Right atrium auricular region (tissue), 2 donors: ENCODE data around the gene GAS2. TPM values are rescaled to one million over a fixed set of nuclear protein-coding genes. Genes with fewer than 3 reads are reported as not detected.

Experiments used
- DNase-seq: peaks from one replicate; pipeline ENCODE4 v3.0.0-alpha.2; 2019; ENCODE audit warnings: low spot score
- H3K27ac ChIP-seq, 2 donors: fragments of 200-600 bp; sonication (generic); 1 replicate in 1 of 2; 2 replicates in 1 of 2; pipeline ENCODE4 v1.5.1; 2016 to 2019
- H3K27me3 ChIP-seq, 2 donors: fragments of 200-600 bp; sonication (generic); one replicate each; pipeline versions ENCODE4 v1.5.1 to v1.6.0; 2017 to 2019
- H3K36me3 ChIP-seq: fragments of 200-600 bp; sonication (generic); one replicate; pipeline ENCODE4 v1.5.1; 2016
- H3K4me1 ChIP-seq, 2 donors: fragments of 200-600 bp; sonication (generic); one replicate each; pipeline versions ENCODE4 v1.5.1 to v1.6.0; 2017 to 2019
- H3K4me3 ChIP-seq, 2 donors: fragments of 200-600 bp; sonication (generic); 1 replicate in 1 of 2; 2 replicates in 1 of 2; pipeline ENCODE4 v1.5.1; 2017 to 2019; ENCODE audit warnings: mild to moderate bottlenecking in 1 of 2, moderate library complexity in 1 of 2
- H3K9me3 ChIP-seq, 2 donors: fragments of 200-600 bp; sonication (generic); one replicate each; pipeline ENCODE4 v1.5.1; 2019
- CTCF ChIP-seq, 2 donors: fragments of 200-600 bp; sonication (generic); IDR thresholded peaks; one replicate each; pipeline ENCODE4 v1.5.1; 2019; ENCODE audit warnings: antibody characterized with exemption in 2 of 2
- total RNA-seq, 2 donors: library from RNA; depleted of rRNA; stranded (reverse); fragments of >200 nt; gene quantifications; one replicate each; pipeline ENCODE4 v1.1.0, GENCODE V29; 2016

GAS2 gene
- total RNA-seq, 2 donors from 2014 or later, result 6.5 to 9.7 TPM

GRCh38 chr11:22720457-22720856, 54.0 kb downstream of the GAS2 start:
- H3K4me3 ChIP-seq, result no peak overlapping the region
- TF ChIP-seq CTCF (IDR thresholded peaks at IDR 0.05), result no peak
- H3K27ac ChIP-seq, result no peak overlapping the region
- no peaks in the 10 kb centered on the region for H3K27me3 ChIP-seq
- no peaks in the 10 kb centered on the region for H3K4me1 ChIP-seq
- no peaks in the 10 kb centered on the region for H3K9me3 ChIP-seq
- H3K36me3 ChIP-seq, result no peaks in the 10 kb centered on the region
- no peak for DNase-seq

GRCh38 chr11:22723274-22723673, 56.9 kb downstream of the GAS2 start:
- Histone ChIP-seq H3K9me3 (no peaks in the 10 kb centered on the region), H3K27ac (no peak overlapping the region), H3K4me3 (no peak overlapping the region), H3K27me3 (no peaks in the 10 kb centered on the region), H3K36me3 (no peaks in the 10 kb centered on the region), H3K4me1 (no peaks in the 10 kb centered on the region)
- DNase-seq, result no peak
- TF ChIP-seq CTCF (IDR thresholded peaks at IDR 0.05), result no peak

- no peaks in the 10 kb centered on the region for H3K4me1 ChIP-seq
- no peaks in the 10 kb centered on the region for H3K36me3 ChIP-seq
- peak overlapping the region in 1 of 2 donors; percentile 69 for H3K27ac ChIP-seq
These were observed 58.7 kb downstream of the GAS2 start for GRCh38 chr11:22725079-22725478.

GRCh38 chr11:22728600-22729389, 62.4 kb downstream of the GAS2 start:
- no peak overlapping the region for H3K4me3 ChIP-seq
- H3K27ac ChIP-seq, result no peak overlapping the region
- no peaks in the 10 kb centered on the region for H3K36me3 ChIP-seq
- DNase-seq, result no peak
- no peaks in the 10 kb centered on the region for H3K9me3 ChIP-seq
- no peaks in the 10 kb centered on the region for H3K4me1 ChIP-seq
- no peak for TF ChIP-seq CTCF (IDR thresholded peaks at IDR 0.05)
- no peaks in the 10 kb centered on the region for H3K27me3 ChIP-seq

More at GRCh38 chr11:22725079-22725478, 58.7 kb downstream of the GAS2 start:
- H3K9me3 ChIP-seq, result no peaks in the 10 kb centered on the region
- TF ChIP-seq CTCF (IDR thresholded peaks at IDR 0.05), result no peak
- H3K27me3 ChIP-seq, result no peaks in the 10 kb centered on the region
- DNase-seq, result no peak
- no peak overlapping the region for H3K4me3 ChIP-seq

GRCh38 chr11:22730319-22730718, 63.9 kb downstream of the GAS2 start:
- no peak for DNase-seq
- Histone ChIP-seq H3K4me1 (no peaks in the 10 kb centered on the region), H3K27me3 (no peaks in the 10 kb centered on the region), H3K4me3 (no peak overlapping the region), H3K9me3 (no peaks in the 10 kb centered on the region), H3K36me3 (no peaks in the 10 kb centered on the region), H3K27ac (no peak overlapping the region)
- TF ChIP-seq CTCF (IDR thresholded peaks at IDR 0.05), result peak in 1 of 2 donors; percentile 46

GRCh38 chr11:22732588-22732987, 66.2 kb downstream of the GAS2 start:
- H3K4me3 ChIP-seq, result no peak overlapping the region
- H3K4me1 ChIP-seq, result no peaks in the 10 kb centered on the region
- no peaks in the 10 kb centered on the region for H3K36me3 ChIP-seq
- H3K9me3 ChIP-seq, result no peaks in the 10 kb centered on the region
- TF ChIP-seq CTCF (IDR thresholded peaks at IDR 0.05), result no peak
- no peaks in the 10 kb centered on the region for H3K27me3 ChIP-seq
- H3K27ac ChIP-seq, result peak overlapping the region in 1 of 2 donors; percentile 41
- no peak for DNase-seq
